Measurements from ENCODE around the gene ACP7. TPM values are rescaled to one million over a fixed set of nuclear protein-coding genes. Genes with fewer than 3 reads are reported as not detected.

Gene ACP7
- total and polyA plus RNA-seq, 8 donors: 0.09 to 0.42 (median 0.11) TPM; not detected in 5

GRCh38 chr19:39129116-39129515 lies 44.9 kb downstream of the ACP7 start:
- no peak overlapping the region for H3K4me3 ChIP-seq
- intact Hi-C loops (cut with DNase I): no loop called here
- peaks cover 30 to 51% (median 39%) of the 10 kb centered on the region in 3 donors for H3K4me1 ChIP-seq
- ATAC-seq (no peak), FAIRE-seq (no peak), DNase-seq (no peak)
- no peak for TF ChIP-seq CTCF (IDR thresholded peaks at IDR 0.05)
- H3K27me3 ChIP-seq: no peaks in the 10 kb centered on the region
- 92 to 94% methylated on average over 11 of the region's 11 CpGs for WGBS, 2 donors
- H3K9me3 ChIP-seq: no peaks in the 10 kb centered on the region
- no peaks in the 10 kb centered on the region for H3K36me3 ChIP-seq
- peak overlapping the region in 1 of 4 donors; percentile 11 for H3K27ac ChIP-seq

GRCh38 chr19:39130337-39131254 lies 46.4 kb downstream of the ACP7 start:
- intact Hi-C loops (cut with DNase I): loop anchor here in 2 of 3 donors (5.0 to 10.0 kb wide), 2 partner anchors 54 to 57 kb away; no protein-coding TSS in a partner anchor
- no peak for TF ChIP-seq CTCF (IDR thresholded peaks at IDR 0.05)
- Histone ChIP-seq H3K4me3 (no peak overlapping the region), H3K36me3 (no peaks in the 10 kb centered on the region), H3K27me3 (no peaks in the 10 kb centered on the region), H3K27ac (peak overlapping the region; percentile 10 to 78 (median 14)), H3K4me1 (peaks cover 30 to 48% (median 39%) of the 10 kb centered on the region in 3 donors), H3K9me3 (no peaks in the 10 kb centered on the region)
- ATAC-seq (no peak), DNase-seq (no peak), FAIRE-seq (no peak)
- 64% methylated on average over 22 of the region's 22 CpGs for WGBS, 2 donors

GRCh38 chr19:39131255-39131755 lies 47.1 kb downstream of the ACP7 start:
- Histone ChIP-seq H3K27ac (peak overlapping the region; percentile 13 to 78 (median 20)), H3K4me3 (no peak overlapping the region), H3K9me3 (no peaks in the 10 kb centered on the region), H3K4me1 (peaks cover 30 to 48% (median 39%) of the 10 kb centered on the region in 3 donors), H3K27me3 (no peaks in the 10 kb centered on the region), H3K36me3 (no peaks in the 10 kb centered on the region)
- peak in 1 of 4 donors; percentile 1 for ATAC-seq
- intact Hi-C loops (cut with DNase I): loop anchor here in 2 of 3 donors (5.0 to 10.0 kb wide), 2 partner anchors 53 to 56 kb away; no protein-coding TSS in a partner anchor
- 43% methylated on average over 18 of the region's 18 CpGs for WGBS, 2 donors
- peak in 2 of 6 donors; percentile 41 to 76 for DNase-seq
- no peak for FAIRE-seq
- no peak for TF ChIP-seq CTCF (IDR thresholded peaks at IDR 0.05)

GRCh38 chr19:39132344-39132969 lies 48.3 kb downstream of the ACP7 start:
- DNase-seq (no peak), ATAC-seq (no peak), FAIRE-seq (no peak)
- no peak for TF ChIP-seq CTCF (IDR thresholded peaks at IDR 0.05)
- no peaks in the 10 kb centered on the region for H3K9me3 ChIP-seq
- intact Hi-C loops (cut with DNase I): loop anchor here in 2 of 3 donors (5.0 to 10.0 kb wide), 2 partner anchors 52 to 55 kb away; no protein-coding TSS in a partner anchor
- peak overlapping the region in 2 of 4 donors; percentile 63 to 78 for H3K27ac ChIP-seq
- H3K4me3 ChIP-seq: no peak overlapping the region
- H3K4me1 ChIP-seq: peaks cover 26 to 40% (median 31%) of the 10 kb centered on the region in 3 donors
- H3K36me3 ChIP-seq: no peaks in the 10 kb centered on the region
- no peaks in the 10 kb centered on the region for H3K27me3 ChIP-seq
- WGBS, 2 donors: 62 to 70% methylated on average over 20 of the region's 20 CpGs
